Pancreas (tissue), 10 donors: ENCODE measurements around the gene THPO. TPM values are rescaled to one million over a fixed set of nuclear protein-coding genes. Genes with fewer than 3 reads are reported as not detected.

Experiments
- ATAC-seq, 4 donors: fragments of 200-7000 bp; cut with Tn5 transposase; one replicate each; pipeline versions ENCODE4 v1.8.0 to v1.9.1; 2020; ENCODE audit warnings: mild to moderate bottlenecking in 4 of 4, moderate library complexity in 4 of 4
- DNase-seq, 6 donors: peaks; one replicate each; pipeline ENCODE4 v3.0.0-alpha.2; 2020
- FAIRE-seq: peaks from 2 replicates; lab custom pipeline; 2012; peaks lifted over from hg19 to GRCh38; lab: Jason Lieb, UNC
- H3K27ac ChIP-seq, 4 donors: fragments of 200-600 bp; sonication (generic); 1 replicate in 3 of 4; 2 replicates in 1 of 4; pipeline versions ENCODE4 v1.5.0 to v1.8.0; 2020
- H3K27me3 ChIP-seq, 4 donors: fragments of 200-600 bp; one replicate each; pipeline ENCODE4 v1.8.0; 2021
- H3K36me3 ChIP-seq, 3 donors: fragments of 200-600 bp; sonication (generic) in 1 of 3; one replicate each; pipeline versions ENCODE4 v1.5.0 to v1.8.0; 2020 to 2021
- H3K4me1 ChIP-seq, 3 donors: fragments of 200-600 bp; one replicate each; pipeline ENCODE4 v1.8.0; 2021
- H3K4me3 ChIP-seq, 4 donors: fragments of 200-600 bp; sonication (generic) in 2 of 4; one replicate each; pipeline versions ENCODE4 v1.5.0 to v1.8.0; 2020 to 2021
- H3K9me3 ChIP-seq, 4 donors: fragments of 200-600 bp; one replicate each; pipeline ENCODE4 v1.8.0; 2021
- WGBS, 2 donors: extraction: QIAGEN DNeasy Blood & Tissue Kit; methylation state at CpG; one replicate each; pipeline ENCODE4 v1.1.7; 2013; 5-methylcytosine and 5-hydroxymethylcytosine counted together
- intact Hi-C, 3 donors: fragments of 100-400 bp; cut with DNase I; formaldehyde crosslinking; loops; one replicate each; pipeline versions ENCODE4 v1.11.1 to v1.14.2; 2022
- polyA plus RNA-seq, 2 donors: library from polyadenylated mRNA; stranded (reverse); fragments of 200-250 nt; gene quantifications; one replicate each; pipeline ENCODE4 v1.2.3, GENCODE V29; 2013
- total RNA-seq, 6 donors: library from RNA; stranded (reverse); fragmentation: NEBNext Ultra II Directional in 4 of 6; extraction: Animal tissue kit (Norgen Biotek cat#: 25700) in 4 of 6; gene quantifications; one replicate each; pipeline versions ENCODE4 v1.2.1 to v1.2.4, GENCODE V29; 2021 to 2023
- TF ChIP-seq, protein P1 (sequence below), 4 donors: fragments of 200-600 bp; sonication (generic) in 3 of 4; IDR thresholded peaks; one replicate each; pipeline versions ENCODE4 v1.5.0 to v1.8.0; 2021; ENCODE audit warnings: antibody characterized with exemption in 4 of 4
- donor health status: healthy with polysubstance abuse.
- donor health status: DM: no; HTN: no; CAD: no; lungs with moderate emphysema.
- donor health status: DM: no; HTN: no; CAD: no.
- donor health status: control.
- donor health status: control.
- donor health status: Bipolar disorder and iron deficiency.
- donor health status: DM: yes; HTN: yes; CAD: no.
- donor health status: DM: no; HTN: no; CAD: no.
- donor health status: DM: no; HTN: no; CAD: no.
- donor health status: DM: yes; HTN: yes; CAD: no.

THPO gene
- total and polyA plus RNA-seq, 8 donors, result 0.28 to 1.3 (median 0.54) TPM; not detected in 1

DNA sequence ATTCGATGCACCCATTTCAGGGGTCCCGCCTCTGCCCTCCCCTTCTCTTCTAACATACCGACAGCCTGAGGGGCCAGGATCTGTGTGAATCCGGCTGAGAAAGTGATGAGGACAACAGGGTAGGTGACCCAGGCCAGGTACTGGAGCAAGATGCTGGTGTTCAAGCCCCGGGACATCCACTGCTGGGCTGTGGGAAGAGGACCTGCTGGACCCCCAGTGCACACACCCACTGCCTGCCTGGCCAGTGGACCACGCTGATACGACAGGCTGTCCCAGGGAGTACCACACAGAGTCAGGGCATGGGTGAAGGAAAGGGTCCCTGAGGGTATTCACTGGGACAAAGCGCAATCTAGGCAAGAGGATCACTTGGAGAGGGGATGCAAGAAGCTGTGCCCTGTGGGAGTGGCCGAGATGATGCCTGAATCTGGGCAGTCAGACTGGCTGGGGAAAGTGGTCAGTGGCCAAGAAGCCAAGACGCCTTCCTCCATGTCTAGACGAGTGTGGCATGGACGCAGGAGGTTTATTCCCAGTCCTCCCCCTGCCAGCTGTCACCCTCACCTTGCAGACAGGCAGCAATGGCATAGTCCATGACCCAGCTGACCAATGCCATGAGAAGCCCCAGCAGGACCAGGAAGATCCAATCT is 19.8 kb downstream of the THPO start:
- 90 to 93% methylated on average over 12 of the region's 12 CpGs for WGBS, 2 donors
- TF ChIP-seq, protein P1, sequence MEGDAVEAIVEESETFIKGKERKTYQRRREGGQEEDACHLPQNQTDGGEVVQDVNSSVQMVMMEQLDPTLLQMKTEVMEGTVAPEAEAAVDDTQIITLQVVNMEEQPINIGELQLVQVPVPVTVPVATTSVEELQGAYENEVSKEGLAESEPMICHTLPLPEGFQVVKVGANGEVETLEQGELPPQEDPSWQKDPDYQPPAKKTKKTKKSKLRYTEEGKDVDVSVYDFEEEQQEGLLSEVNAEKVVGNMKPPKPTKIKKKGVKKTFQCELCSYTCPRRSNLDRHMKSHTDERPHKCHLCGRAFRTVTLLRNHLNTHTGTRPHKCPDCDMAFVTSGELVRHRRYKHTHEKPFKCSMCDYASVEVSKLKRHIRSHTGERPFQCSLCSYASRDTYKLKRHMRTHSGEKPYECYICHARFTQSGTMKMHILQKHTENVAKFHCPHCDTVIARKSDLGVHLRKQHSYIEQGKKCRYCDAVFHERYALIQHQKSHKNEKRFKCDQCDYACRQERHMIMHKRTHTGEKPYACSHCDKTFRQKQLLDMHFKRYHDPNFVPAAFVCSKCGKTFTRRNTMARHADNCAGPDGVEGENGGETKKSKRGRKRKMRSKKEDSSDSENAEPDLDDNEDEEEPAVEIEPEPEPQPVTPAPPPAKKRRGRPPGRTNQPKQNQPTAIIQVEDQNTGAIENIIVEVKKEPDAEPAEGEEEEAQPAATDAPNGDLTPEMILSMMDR (IDR thresholded peaks at IDR 0.05), result no peak
- intact Hi-C loops, result no loop called here
- peak in 1 of 6 donors; percentile 44 for DNase-seq
- ATAC-seq, result no peak
- no peak for FAIRE-seq
- H3K9me3 ChIP-seq, result no peaks in the 10 kb centered on the region
- H3K36me3 ChIP-seq, result no peaks in the 10 kb centered on the region
- H3K4me3 ChIP-seq, result no peak overlapping the region
- no peaks in the 10 kb centered on the region for H3K27me3 ChIP-seq
- H3K4me1 ChIP-seq, result no peaks in the 10 kb centered on the region
- H3K27ac ChIP-seq, result no peak overlapping the region

DNA sequence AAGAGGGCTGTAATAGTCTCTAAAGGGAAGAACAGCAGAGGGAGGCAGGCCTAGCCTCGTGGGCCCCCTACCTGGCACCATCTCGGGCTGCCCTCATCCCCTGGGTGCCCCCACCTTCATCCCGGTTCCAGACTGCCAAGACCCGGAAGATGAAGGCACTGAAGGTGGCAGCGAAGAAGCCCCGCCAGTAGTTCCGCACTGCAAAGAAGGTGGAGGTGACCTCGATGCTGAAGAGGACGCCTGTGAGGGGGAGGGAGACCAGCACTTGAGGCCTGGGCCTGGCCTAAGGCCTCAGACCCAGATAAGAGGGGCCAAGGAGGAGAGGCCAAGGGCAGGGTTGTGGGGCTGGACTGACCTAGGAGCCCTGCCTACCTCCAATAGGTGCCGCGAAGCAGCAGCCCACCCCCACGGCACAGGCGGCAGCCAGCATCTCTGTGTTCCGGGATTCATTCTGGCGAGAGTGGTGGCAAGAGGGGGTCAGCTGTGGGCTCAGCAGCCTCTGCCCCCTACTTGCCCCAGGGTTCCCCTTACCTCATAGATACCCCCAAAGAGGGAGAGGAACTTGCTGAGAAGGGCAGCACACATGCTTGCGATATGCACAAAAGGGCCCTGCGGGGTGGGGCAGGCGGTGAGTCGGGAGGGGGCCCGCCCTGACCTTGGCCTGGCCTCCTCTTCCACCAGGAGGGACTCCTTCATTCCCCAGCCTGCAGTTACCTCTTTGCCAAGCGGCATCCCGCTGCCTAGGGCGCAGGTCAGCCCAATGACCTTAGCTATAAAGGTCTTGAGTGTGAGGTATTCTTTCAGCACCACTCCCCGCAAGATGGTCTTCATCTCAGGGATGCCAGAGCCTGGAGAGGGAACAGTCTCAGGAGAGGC is 20.5 kb downstream of the THPO start:
- TF ChIP-seq, protein P1 (IDR thresholded peaks at IDR 0.05), result no peak
- H3K4me1 ChIP-seq, result peaks cover 0 to 3% (median 3%) of the 10 kb centered on the region in 3 donors
- no peak for ATAC-seq
- 91 to 92% methylated on average over 24 of the region's 24 CpGs for WGBS, 2 donors
- H3K27ac ChIP-seq, result no peak overlapping the region
- FAIRE-seq, result no peak
- no peak overlapping the region for H3K4me3 ChIP-seq
- peak in 1 of 6 donors; percentile 63 for DNase-seq
- intact Hi-C loops, result no loop called here
- no peaks in the 10 kb centered on the region for H3K27me3 ChIP-seq
- no peaks in the 10 kb centered on the region for H3K9me3 ChIP-seq
- H3K36me3 ChIP-seq, result no peaks in the 10 kb centered on the region

DNA sequence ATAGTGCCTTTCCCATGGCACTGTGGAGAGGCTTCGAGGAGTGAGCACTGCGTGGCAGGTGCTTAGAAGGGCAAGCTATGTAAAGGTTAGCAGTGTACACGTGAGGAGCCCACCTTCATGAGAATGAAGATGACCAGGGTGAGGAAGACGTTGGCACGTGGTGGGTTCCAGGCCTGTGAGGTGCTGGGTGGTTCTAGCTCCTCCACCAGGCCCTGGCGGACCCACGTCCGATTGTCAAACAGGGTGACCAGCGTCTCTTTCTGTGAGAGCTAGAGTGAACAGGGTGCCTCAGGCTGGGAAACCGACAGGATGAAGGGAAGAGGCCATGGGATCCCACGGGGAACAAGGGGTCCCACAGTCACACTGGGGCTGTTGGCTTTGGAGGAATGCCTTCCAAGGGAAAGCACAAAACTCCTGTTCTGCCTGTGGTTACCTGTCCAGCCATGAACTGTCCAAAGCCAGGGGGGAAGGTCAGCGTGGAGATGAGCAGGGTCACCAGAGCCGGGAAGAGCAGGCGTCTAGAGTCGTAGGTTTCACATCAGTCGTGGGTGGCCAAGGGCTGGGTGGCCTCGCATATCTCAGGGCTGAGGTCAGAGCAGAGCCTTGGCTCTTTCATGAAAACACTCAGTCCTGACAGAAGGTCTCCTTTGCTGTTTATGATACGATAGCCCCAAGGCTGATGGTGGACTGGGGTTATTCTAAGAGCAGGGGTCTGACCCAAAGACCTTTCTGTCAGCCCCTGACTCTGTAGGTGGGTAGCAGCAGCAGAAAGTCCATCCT is 22.6 kb downstream of the THPO start:
- WGBS, 2 donors, result 77 to 82% methylated on average over 18 of the region's 18 CpGs
- ATAC-seq (no peak), FAIRE-seq (no peak), DNase-seq (peak in 1 of 6 donors; percentile 40)
- Histone ChIP-seq H3K4me1 (peaks cover 0 to 13% (median 5%) of the 10 kb centered on the region in 3 donors), H3K27me3 (no peaks in the 10 kb centered on the region), H3K36me3 (no peaks in the 10 kb centered on the region), H3K4me3 (no peak overlapping the region), H3K9me3 (no peaks in the 10 kb centered on the region), H3K27ac (no peak overlapping the region)
- intact Hi-C loops, result no loop called here
- TF ChIP-seq, protein P1 (IDR thresholded peaks at IDR 0.05), result no peak

DNA sequence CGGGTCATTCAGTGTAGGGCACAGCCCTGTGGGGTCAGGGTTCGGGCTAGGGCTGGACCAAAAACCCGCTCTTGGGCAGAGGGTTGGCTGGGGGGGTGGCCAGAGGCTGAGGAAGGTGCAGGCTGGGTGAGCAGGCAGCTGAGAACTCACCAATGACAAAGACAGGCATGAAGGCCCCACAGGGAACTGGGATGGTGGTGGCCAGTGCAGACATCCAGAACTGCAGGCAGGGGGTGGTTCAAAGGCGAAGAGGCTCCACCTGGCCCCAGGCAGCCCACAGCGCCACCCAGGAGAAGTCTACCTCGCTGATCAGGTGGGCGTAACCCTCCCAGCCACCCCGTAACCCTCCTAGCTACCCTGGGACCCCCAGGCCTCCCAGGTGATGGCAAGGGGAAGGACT is 23.3 kb downstream of the THPO start:
- 76 to 78% methylated on average over 8 of the region's 8 CpGs for WGBS, 2 donors
- Histone ChIP-seq H3K4me3 (no peak overlapping the region), H3K27ac (no peak overlapping the region), H3K36me3 (no peaks in the 10 kb centered on the region), H3K4me1 (peaks cover 0 to 16% (median 5%) of the 10 kb centered on the region in 3 donors), H3K27me3 (no peaks in the 10 kb centered on the region), H3K9me3 (no peaks in the 10 kb centered on the region)
- ATAC-seq (no peak), FAIRE-seq (no peak), DNase-seq (peak in 1 of 6 donors; percentile 50)
- intact Hi-C loops, result no loop called here
- TF ChIP-seq, protein P1 (IDR thresholded peaks at IDR 0.05), result no peak
